ENCODE data around the gene PCDH11Y.
"Not testable (repeated sequence)": the region's sequence is repeated elsewhere in the genome, so short reads cannot be mapped to it uniquely, and the experiment has no call there.

PCDH11Y gene

DNA sequence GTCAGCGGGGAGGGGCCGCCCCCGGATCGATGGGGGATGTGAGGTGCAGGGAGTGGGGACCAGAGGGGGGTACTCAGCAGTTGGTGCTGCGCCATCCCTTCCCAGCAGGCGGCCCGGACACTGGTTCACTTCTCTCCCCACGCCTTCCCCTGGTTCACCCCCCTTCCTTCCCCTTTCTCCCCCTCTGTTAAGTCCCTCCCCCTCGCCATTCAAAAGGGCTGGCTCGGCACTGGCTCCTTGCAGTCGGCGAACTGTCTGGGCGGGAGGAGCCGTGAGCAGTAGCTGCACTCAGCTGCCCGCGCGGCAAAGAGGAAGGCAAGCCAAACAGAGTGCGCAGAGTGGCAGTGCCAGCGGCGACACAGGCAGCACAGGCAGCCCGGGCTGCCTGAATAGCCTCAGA lies at the start of gene PCDH11Y:
Gene PCDH11Y, plus strand, starts transcription at position 240 of the 400 bp plus-strand sequence. CDS start 56,804 bp downstream, outside the sequence.
- not testable (repeated sequence) for DNase-seq (ENCODE audit: low read depth)

DNA sequence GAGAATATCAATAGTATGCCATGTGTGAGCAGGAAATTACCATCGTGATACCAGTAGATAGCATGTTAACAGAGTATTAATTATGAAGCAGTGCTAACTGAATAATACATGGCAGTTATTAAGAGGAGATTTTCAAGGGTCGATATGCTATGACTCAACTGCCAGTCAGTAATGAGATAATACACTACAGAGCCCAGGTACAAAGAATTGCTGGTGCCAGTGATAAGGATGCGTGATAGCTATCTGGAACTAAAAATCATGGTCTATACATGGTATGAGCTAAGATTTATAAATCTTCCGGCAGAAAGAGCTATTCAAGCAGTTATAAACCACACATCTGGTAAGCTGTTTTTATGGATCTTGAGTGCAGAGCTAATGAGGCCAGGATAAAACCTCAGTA lies 32.2 kb upstream of the PCDH11Y start:
- not testable (repeated sequence) for DNase-seq (ENCODE audit: low read depth)

GRCh38 chrY:4991743-4992400 lies 8.2 kb upstream of the PCDH11Y start:
- DNase-seq (ENCODE audit: low read depth) = not testable (repeated sequence)

- DNase-seq (ENCODE audit: low read depth) = not testable (repeated sequence)
These were observed 5.2 kb upstream of the PCDH11Y start for GRCh38 chrY:4994892-4995291.

- DNase-seq (ENCODE audit: low read depth) = not testable (repeated sequence)
These were observed 2.5 kb downstream of the PCDH11Y start for GRCh38 chrY:5002476-5003184.

- DNase-seq (ENCODE audit: low read depth) = not testable (repeated sequence)
These were observed 39.0 kb downstream of the PCDH11Y start for GRCh38 chrY:5038972-5039523.

GRCh38 chrY:5083017-5083416 lies 82.9 kb downstream of the PCDH11Y start:
- not testable (repeated sequence) for DNase-seq (ENCODE audit: low read depth)

GRCh38 chrY:5182998-5183397 lies 182.9 kb downstream of the PCDH11Y start:
- not testable (repeated sequence) for DNase-seq (ENCODE audit: low read depth)

- not testable (repeated sequence) for DNase-seq (ENCODE audit: low read depth)
These were observed 215.0 kb downstream of the PCDH11Y start for GRCh38 chrY:5215116-5215515.

- not testable (repeated sequence) for DNase-seq (ENCODE audit: low read depth)
These were observed 324.8 kb downstream of the PCDH11Y start for GRCh38 chrY:5324931-5325330.

GRCh38 chrY:5342220-5342619 lies 342.1 kb downstream of the PCDH11Y start:
- DNase-seq (ENCODE audit: low read depth) = not testable (repeated sequence)

DNA sequence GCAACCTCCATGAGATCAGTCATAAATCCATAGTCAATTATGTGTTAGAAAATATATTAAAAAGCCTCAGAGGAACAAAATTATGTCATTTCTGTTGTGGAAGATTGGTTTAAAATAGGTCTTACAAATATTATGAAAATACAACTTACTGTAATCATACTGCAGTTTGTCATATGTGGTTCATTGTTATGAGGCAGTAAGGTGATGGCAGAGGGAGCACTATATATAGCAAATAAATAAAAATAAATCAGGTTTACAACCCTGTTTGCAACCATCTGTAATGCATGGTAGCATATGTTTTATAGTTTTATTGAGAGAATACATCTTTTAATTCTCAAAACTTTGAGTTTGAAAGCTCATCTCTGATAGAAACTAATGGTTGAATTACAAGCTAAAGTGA lies 543.6 kb downstream of the PCDH11Y start:
- DNase-seq (ENCODE audit: low read depth) = not testable (repeated sequence)

DNA sequence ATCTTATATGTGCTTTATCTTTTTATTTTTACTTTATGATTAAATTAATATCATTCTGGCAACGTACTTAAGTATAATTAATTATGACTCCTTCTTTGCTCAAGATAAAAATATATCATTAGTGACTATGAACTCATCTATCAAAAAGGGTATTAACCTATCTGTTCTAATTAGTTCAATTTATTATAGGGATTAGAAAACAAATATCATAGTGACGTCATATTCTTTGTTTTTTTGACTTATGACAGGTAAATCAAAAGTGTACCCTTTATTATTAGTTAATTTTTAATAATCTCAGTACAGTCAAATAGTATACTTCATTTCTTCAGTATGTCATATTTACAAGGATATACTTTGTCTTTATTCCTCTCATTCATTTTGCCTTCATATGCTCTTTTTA lies 638.5 kb downstream of the PCDH11Y start:
- not testable (repeated sequence) for DNase-seq (ENCODE audit: low read depth)

- DNase-seq (ENCODE audit: low read depth) = not testable (repeated sequence)
These were observed 679.2 kb downstream of the PCDH11Y start for GRCh38 chrY:5679265-5679664.

GRCh38 chrY:5708727-5709126 lies 708.6 kb downstream of the PCDH11Y start:
- DNase-seq (ENCODE audit: low read depth) = not testable (repeated sequence)

DNA sequence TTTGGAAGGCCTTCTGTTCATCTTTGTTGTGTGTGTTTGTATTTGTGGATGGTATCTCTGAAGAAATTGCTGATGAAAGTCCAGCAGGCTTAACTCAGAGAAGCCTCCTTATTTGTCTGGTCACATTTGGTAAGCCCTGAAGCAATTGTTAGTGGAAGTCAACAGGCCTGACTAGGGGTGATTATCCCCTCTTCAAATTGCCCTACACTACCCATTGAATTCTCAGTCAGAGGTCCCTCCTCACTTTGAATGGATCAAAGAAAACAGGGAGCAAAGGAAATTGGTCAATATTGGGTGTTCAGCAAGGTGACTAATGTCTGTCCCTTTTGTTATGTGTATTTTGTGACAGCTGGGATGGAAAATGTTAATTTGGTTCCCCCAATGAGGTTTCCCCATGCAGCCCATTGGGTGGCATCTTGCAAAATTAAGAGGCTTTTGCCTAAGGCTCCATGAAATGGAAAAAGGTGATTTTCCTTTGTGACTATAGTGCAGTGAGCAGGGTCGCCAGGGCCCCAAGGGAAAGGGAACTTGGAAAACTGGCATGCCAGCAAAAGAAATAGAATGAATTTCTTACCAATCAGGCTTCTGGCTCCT lies 709.8 kb downstream of the PCDH11Y start:
- not testable (repeated sequence) for DNase-seq (ENCODE audit: low read depth)

DNA sequence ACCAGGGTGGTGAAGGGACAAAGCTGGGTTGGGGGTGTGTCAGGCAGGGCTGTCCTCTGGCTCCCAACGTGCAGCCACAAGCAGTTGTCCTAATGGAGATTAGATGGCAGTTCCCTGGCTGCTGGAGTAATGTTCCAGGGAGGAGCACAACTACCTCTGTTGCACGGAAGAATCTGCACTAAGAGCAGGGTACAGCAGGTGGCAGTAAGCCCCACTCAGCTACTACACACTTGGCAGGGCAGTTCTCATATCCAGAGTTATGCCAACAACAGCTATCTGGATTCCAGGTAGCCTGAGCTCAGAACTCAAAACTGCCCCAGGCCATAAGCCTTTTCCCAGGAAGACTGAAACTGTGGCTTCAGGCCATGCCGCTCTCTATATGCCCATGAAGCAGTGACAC lies 761.3 kb downstream of the PCDH11Y start:
- not testable (repeated sequence) for DNase-seq (ENCODE audit: low read depth)

- not testable (repeated sequence) for DNase-seq (ENCODE audit: low read depth)
These were observed 776.4 kb downstream of the PCDH11Y start for GRCh38 chrY:5776485-5776884.
